Stimulated activated CD4-positive, alpha-beta T cell treated with anti-CD3 and anti-CD28 coated beads, Interleukin-2, amount 100 ng/mL, for 48 hours (primary cell): ENCODE data around the gene PCDHB7.
"Not testable (repeated sequence)": the region's sequence is repeated elsewhere in the genome, so short reads cannot be mapped to it uniquely, and the experiment has no call there.

Source experiments
- DNase-seq, 2 donors: peaks; one replicate each; pipeline ENCODE4 v3.0.0-alpha.2; 2020

The PCDHB7 gene

DNA sequence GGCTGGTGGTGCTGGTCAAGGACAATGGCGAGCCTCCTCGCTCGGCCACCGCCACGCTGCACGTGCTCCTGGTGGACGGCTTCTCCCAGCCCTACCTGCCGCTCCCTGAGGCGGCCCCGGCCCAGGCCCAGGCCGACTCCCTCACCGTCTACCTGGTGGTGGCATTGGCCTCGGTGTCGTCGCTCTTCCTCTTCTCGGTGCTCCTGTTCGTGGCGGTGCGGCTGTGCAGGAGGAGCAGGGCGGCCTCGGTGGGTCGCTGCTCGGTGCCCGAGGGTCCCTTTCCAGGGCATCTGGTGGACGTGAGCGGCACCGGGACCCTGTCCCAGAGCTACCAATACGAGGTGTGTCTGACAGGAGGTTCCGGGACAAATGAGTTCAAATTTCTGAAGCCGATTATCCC lies 53.0 kb downstream of the PCDHB7 start:
- DNase-seq = not testable (repeated sequence)
